HL-60 (cell line): ENCODE measurements around the gene PPP2R5C.

Source experiments
- DNase-seq, 2 experiments: peaks; one replicate each; pipeline ENCODE4 v3.0.0-alpha.2; 2010 to 2020; ENCODE audit warnings: low read depth in 1 of 2, low spot score in 1 of 2
- H3K27ac ChIP-seq: fragments of 250-450 bp; sonication (Bioruptor Pico); replicated peaks from 2 replicates; pipeline ENCODE4 v1.5.1; 2020; ENCODE audit warnings: mild to moderate bottlenecking, moderate library complexity
- H3K27me3 ChIP-seq: fragments of 250-450 bp; sonication (Bioruptor Pico); 2 replicates; pipeline ENCODE4 v1.5.1; 2021; ENCODE audit warnings: mild to moderate bottlenecking, moderate library complexity; ENCODE audit not compliant: insufficient read depth, poor library complexity, severe bottlenecking
- H3K4me3 ChIP-seq: replicated peaks from 2 replicates; pipeline ENCODE4 v1.5.1; 2011; ENCODE audit warnings: mild to moderate bottlenecking, control low read depth, low read length; ENCODE audit not compliant: insufficient read depth
- CTCF ChIP-seq: IDR thresholded peaks from one replicate; pipeline ENCODE4 v1.5.1; 2011; ENCODE audit warnings: low read length, control low read depth, inconsistent platforms; ENCODE audit not compliant: insufficient read depth
- GABPA ChIP-seq: IDR thresholded peaks from 2 replicates; pipeline ENCODE4 v1.6.1; 2012; ENCODE audit warnings: low read depth
- POLR2AphosphoS5 ChIP-seq: IDR thresholded peaks from 2 replicates; pipeline ENCODE4 v1.6.1; 2012; ENCODE audit warnings: low read depth
- REST ChIP-seq: IDR thresholded peaks from 2 replicates; pipeline ENCODE4 v1.6.1; 2012; ENCODE audit warnings: low read depth; ENCODE audit not compliant: insufficient replicate concordance
- SPI1 ChIP-seq: IDR thresholded peaks from 2 replicates; pipeline ENCODE4 v1.6.1; 2012; ENCODE audit warnings: low read depth, mild to moderate bottlenecking, borderline replicate concordance

PPP2R5C gene

GRCh38 chr14:101734246-101734847 lies 27.2 kb upstream of the PPP2R5C start:
- Histone ChIP-seq H3K27me3 (no peaks in the 10 kb centered on the region), H3K4me3 (no peak overlapping the region), H3K27ac (no peak overlapping the region)
- no peak for TF ChIP-seq GABPA
- no peak for TF ChIP-seq REST
- no peak for TF ChIP-seq POLR2AphosphoS5
- no peak for TF ChIP-seq SPI1
- no peak for TF ChIP-seq CTCF
- no peak for DNase-seq

GRCh38 chr14:101735453-101735852 lies 26.1 kb upstream of the PPP2R5C start:
- DNase-seq, result no peak

More at GRCh38 chr14:101735453-101735852, 26.1 kb upstream of the PPP2R5C start:
- Histone ChIP-seq H3K27ac (no peak overlapping the region), H3K27me3 (no peaks in the 10 kb centered on the region), H3K4me3 (no peak overlapping the region)
- no peak for TF ChIP-seq CTCF
- no peak for TF ChIP-seq SPI1
- no peak for TF ChIP-seq REST
- TF ChIP-seq POLR2AphosphoS5, result no peak
- no peak for TF ChIP-seq GABPA
